Measurements from ENCODE around the gene UBE2E2.

The UBE2E2 gene

DNA sequence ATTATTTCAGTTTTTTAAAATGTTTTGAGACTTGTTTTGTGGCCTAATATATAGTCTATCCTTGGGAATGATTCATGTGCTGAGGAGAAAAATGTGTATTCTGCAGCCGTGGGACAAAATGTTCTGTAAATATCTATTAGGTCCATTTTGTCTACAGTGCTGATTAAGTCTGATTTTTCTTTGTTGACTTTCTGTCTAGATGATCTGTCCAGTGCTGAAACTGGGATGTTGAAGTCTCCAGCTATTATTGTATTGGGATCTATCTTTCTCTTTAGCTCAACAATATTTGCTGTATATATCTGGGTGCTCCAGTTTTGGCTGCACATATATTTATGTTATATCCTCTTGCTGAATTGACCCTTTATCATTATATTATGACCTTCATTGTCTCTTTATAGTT, 85.2 kb downstream of the UBE2E2 start:
- DNase-seq, result no peak

GRCh38 chr3:23288715-23289114, 85.6 kb downstream of the UBE2E2 start:
- DNase-seq, result no peak

DNA sequence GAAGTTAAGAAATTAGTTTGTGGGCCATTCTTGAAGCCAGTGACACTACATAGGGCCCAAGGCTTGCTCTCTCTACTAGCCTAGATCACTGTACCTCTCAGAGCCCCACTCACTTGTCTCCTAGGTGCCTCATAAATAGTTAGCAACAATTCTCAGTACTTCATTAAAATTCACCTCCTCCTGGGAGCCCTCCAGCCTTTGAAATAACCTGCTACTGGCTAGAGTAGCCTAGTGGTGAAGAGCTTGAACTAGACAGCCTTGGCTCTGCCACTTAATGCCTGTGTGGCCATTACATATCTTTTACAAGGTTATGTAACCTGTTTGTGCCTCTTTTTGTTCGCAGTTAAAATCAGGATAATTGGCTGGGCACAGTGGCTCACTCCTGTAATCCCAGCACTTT, 89.3 kb downstream of the UBE2E2 start:
- no peak for DNase-seq

DNA sequence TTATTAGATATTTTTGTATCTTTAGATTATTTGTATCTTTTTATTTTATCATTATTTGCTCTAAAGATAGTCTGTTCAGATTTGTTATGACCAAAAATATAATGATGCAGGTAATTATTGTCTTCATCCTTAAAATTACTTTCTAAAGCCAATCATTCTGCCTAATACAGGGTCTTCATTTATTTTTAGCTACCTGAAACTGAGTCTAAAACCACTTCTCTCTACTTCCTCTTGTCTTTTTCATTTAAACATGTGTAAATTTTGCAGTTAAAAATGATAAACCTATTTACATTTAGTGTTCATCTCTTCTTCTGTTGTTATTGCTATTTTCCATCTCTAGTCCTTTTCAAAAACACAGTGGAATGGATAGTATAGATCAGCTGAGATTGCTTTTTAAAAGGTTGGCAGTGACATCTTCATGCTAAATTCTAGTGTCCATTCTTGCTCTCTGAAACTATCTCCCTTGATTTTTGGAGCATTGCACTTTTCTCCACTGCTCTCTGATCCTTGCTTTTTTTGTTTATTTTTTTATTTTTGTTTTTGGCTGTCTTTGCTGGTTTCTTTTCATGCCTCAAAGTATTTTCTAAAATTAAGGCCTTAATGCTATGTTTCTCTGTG, 91.8 kb downstream of the UBE2E2 start:
- no peak for DNase-seq

- DNase-seq, result no peak
Measured at GRCh38 chr3:23301819-23302218, 98.7 kb downstream of the UBE2E2 start.

- DNase-seq, result no peak
Measured at GRCh38 chr3:23302271-23302670, 99.1 kb downstream of the UBE2E2 start.

DNA sequence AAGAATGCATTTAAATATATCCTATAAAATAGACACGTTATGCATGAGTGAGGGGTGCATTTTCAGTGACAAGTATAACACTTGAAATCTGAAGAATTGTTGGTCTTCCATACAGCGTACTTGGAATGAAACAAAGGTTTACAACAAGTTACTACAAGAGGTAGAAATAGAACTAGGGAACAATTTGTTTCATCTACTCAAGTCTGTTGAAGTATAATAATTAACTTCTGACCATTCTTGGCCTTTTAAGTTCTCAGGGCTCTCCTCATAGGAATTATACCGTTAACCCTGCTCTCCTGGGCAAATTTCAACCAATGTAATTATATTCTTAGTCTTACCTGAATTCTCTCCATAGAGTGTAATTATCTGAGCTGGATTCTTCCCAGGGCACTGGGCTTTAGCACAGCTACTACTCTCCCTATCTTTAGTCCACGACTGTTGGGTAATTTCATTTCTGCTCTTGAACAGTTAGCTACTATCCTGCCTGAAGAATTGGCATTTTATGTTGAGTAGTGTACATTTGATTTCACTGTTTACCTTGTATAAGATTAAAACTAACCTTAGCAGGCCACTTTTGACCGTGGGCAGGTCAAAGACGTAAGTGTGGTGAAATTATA, 100.6 kb downstream of the UBE2E2 start:
- DNase-seq, result no peak

DNA sequence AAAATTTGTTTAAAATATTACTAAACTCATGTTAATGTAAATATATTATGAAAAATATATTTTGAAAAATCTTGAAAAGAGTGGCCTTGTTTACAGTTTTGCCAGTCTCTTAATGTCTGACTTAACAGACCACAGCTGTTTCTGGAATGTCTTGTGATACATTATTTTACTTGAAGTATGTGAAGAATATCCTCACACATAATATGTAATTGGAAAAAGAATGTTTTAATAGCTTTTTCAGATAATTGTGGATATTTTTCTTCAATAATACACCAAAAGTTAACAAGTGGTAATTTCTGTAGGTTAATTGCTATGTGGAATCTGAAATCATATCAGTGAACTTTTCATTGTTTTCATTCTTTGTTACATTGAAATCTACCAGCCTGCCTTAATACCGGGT, 101.3 kb downstream of the UBE2E2 start:
- no peak for DNase-seq

GRCh38 chr3:23308986-23309625, 106.0 kb downstream of the UBE2E2 start:
- no peak for DNase-seq

GRCh38 chr3:23312866-23313265, 109.7 kb downstream of the UBE2E2 start:
- no peak for DNase-seq

DNA sequence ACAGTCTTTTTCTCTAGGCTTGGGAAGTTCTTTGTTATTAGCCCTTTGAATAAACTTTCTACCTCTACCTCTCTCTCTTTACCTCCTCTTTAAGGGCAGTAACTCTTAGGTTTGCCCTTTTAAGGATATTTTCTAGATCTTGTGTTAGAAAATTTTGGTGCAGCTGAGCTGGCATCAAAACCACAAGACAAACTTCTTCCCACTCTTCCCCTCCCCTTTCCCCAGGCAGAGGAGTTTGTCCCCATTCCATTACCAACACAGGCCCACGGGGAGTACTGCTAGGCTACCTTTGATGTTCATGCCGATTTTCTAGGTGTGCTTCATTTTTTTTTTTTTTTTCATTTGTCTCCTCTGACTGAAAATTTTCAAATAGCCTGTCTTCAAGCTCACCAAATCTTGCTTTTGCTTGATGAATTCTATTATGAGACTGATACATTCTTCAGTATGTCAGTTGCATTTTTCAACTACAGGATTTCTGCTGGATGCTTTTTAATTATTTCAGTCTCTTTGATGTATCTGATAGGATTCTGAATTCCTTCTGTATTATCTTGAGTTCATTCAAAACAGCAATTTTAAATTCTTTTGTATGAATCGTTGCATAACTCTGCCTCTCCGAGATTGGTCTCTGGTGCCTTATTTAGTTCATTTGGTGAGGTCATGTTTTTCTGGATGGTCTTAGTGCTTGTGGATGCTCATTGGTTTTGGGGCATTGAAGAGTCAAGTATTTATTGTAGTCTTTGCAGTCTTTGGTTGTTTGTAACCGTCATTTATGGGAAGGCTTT, 112.0 kb downstream of the UBE2E2 start:
- no peak for DNase-seq

DNA sequence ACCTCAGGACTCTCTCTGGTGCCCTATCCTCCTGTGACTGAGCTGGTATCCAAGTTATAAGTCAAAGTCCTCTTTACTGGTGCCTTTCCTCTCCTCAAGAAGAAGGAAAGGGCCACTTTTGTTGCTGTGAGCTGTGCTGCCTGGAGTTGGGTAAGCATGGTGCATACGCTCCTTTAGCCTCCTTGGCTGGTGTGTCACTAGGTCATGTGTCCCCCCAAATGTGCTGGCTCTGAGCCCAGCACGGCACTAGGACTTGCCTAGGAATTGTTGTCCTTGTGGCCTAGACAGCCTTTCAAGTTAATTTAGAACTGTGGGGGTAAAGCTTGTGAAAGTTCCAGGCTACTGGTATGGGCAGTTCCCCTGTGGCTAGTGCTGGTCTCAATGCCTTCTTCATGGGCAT, 113.8 kb downstream of the UBE2E2 start:
- DNase-seq, result no peak

- no peak for DNase-seq
Measured at GRCh38 chr3:23319366-23320312, 116.5 kb downstream of the UBE2E2 start.

DNA sequence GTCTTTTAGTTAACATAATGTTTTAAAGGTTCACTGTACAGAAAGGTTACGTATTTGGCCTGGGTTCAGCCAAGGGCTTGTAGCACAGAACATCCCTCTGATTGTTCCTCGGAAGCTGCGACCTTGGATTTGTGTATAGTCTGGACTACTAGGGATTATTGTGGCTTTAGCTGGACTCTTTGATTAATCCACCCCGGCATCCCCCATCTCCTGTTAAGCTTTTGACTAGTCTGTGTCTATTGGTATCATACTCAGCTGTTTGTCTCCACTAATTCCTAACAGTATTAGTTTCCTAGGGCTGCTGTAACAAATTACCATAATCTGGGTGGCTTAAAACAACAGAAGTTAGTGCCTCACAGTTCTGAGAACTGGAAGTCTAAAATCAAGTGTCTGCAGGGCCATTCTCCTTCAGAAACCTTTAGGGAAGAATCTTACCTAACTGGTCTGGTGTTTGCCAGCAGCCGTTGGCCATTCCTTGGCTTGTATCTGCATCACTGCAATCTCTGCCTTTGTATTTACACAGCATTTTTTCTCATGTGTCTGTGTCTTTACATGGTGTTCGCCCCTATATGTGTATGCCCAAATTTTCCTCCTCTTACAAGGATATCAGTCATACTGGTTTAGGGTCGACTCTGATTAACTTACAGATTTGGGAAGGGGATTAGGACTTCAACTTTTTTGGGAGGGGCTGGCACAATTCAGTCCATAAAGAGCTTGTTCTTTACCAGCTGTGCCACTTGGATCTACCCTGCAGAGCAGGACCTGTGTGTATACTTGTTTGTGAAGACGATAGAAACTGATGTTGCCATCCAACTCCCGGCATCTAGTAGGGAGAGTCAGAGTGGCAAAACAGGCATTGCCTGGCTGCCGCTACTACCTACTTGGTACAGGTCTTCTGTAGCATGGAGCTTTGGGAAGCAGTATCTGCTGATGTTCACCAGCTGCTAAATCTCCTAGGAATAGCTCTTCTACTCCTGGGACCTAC, 117.8 kb downstream of the UBE2E2 start:
- DNase-seq, result no peak

GRCh38 chr3:23324745-23325144, 121.6 kb downstream of the UBE2E2 start:
- no peak for DNase-seq

- DNase-seq, result no peak
Measured at GRCh38 chr3:23325466-23326065, 122.4 kb downstream of the UBE2E2 start.

- DNase-seq, result no peak
Measured at GRCh38 chr3:23329471-23330105, 126.5 kb downstream of the UBE2E2 start.

- no peak for DNase-seq
Measured at GRCh38 chr3:23330568-23330967, 127.4 kb downstream of the UBE2E2 start.

GRCh38 chr3:23331141-23331935, 128.2 kb downstream of the UBE2E2 start:
- no peak for DNase-seq

DNA sequence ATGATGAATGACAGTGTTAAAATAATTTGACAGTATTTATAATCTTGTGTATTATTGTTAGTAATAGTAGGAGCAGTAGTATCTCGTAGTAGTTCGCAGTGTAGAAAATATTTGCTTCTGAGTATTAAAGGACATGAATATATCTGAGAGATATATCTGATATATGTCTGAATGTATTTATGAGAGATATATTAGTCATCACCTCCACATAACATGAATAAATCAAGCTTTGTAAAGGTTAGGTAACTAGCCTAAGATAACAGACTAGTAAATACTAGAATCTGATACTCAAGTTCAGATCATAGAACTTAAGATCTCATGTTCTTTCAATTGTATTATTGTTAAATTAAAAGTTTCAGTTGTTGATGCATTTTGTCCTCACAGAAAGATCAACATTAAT, 130.5 kb downstream of the UBE2E2 start:
- DNase-seq, result no peak

Measured in NCI-H2171 (cell line).